Neural cell (in vitro differentiated cells): Measurements from ENCODE around the gene UMAD1.

Experiments used
- CTCF ChIP-seq: fragments of 450-650 bp; IDR thresholded peaks from 2 replicates; pipeline ENCODE4 v1.5.1; 2014; ENCODE audit warnings: antibody characterized with exemption, mild to moderate bottlenecking, moderate library complexity; ENCODE audit not compliant: poor library complexity, severe bottlenecking
- EP300 ChIP-seq: fragments of 450-650 bp; conservative IDR thresholded peaks from 2 replicates; pipeline ENCODE4 v1.6.1; 2014; ENCODE audit warnings: antibody characterized with exemption, mild to moderate bottlenecking, moderate library complexity; ENCODE audit not compliant: poor library complexity, severe bottlenecking
- SMC3 ChIP-seq: fragments of 450-650 bp; conservative IDR thresholded peaks from 2 replicates; pipeline ENCODE4 v1.6.1; 2014; ENCODE audit warnings: antibody characterized with exemption, mild to moderate bottlenecking, moderate library complexity; ENCODE audit not compliant: poor library complexity

GRCh38 chr7:7922684-7923385, 282.3 kb downstream of the UMAD1 start:
- no peak for TF ChIP-seq SMC3
- no peak for TF ChIP-seq EP300
- no peak for TF ChIP-seq CTCF
